ENCODE measurements around the gene LYPD3. TPM values are rescaled to one million over a fixed set of nuclear protein-coding genes. Genes with fewer than 3 reads are reported as not detected.

LYPD3 gene
- total RNA-seq, 1 experiment from 2014 or later, result 1.8 TPM

DNA sequence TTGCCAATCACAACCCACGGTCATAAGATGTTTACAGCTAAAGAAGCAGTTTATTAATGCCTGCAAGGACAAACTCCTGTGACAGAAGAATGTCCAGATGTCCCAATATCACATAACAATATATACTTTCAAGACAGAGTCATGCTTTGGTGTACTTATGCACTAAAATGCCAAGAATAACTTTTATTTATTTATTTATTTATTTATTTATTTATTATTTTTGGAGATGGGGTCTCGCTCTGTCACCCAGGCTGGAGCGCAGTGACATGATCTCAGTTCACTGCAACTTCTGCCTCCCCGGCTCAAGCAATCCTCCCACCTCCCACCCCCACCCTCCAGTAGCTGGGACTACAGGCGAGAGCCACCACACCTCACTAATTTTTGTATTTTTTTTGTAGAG, 41.6 kb downstream of the LYPD3 start:
- no peak overlapping the region for H3K27ac Mint-ChIP-seq
- no CpG with 5 or more reads among the region's 5 CpGs for WGBS (ENCODE audit: extremely low coverage, insufficient read length, low lambda C conversion rate)
- H3K4me2 ChIP-seq (ENCODE audit: insufficient read depth, insufficient read length, low read length), result no peak overlapping the region

More for the DNA sequence above, 41.6 kb downstream of the LYPD3 start:
- Mint-ChIP-seq H3K36me3 (ENCODE audit: insufficient read depth in 1 of 3, low read depth in 3 of 3) (peaks cover 0 to 3% (median 0%) of the 10 kb centered on the region in 3 experiments; a peak in 1 of 7 replicates), H3K4me3 (no peak overlapping the region), H3K9me3 (peaks cover 12 to 48% of the 10 kb centered on the region in 2 experiments; a peak in 4 of 5 replicates), H3K4me1 (peaks cover 10 to 23% of the 10 kb centered on the region in 2 experiments; a peak in 3 of 4 replicates), H3K27me3 (ENCODE audit: low read depth) (peaks cover 2% of the 10 kb centered on the region; the same call in 1 of the 2 replicates)
- Histone ChIP-seq H3K79me1 (ENCODE audit: insufficient read depth, low read depth, low read length, poor library complexity, severe bottlenecking) (no peaks in the 10 kb centered on the region), H3K18ac (ENCODE audit: insufficient read length, low read depth, low read length) (no peak overlapping the region), H2BK12ac (ENCODE audit: insufficient read length, low read depth, low read length) (no peak overlapping the region), H2BK5ac (ENCODE audit: insufficient read length, low read length) (no peak overlapping the region), H2BK20ac (ENCODE audit: low read depth, low read length, poor library complexity, severe bottlenecking) (no peak overlapping the region), H3T11ph (ENCODE audit: low read length) (no peak overlapping the region), H3K4ac (ENCODE audit: low read depth, low read length) (no peak overlapping the region), H3K9ac (ENCODE audit: extremely low read depth, insufficient read length, low read length) (no peak overlapping the region), H3K14ac (ENCODE audit: insufficient read depth, low read length) (no peak overlapping the region), H4K91ac (ENCODE audit: insufficient read length, low read depth, low read length) (no peak overlapping the region), H2BK15ac (ENCODE audit: low read depth, low read length) (no peak overlapping the region), H2AK5ac (ENCODE audit: insufficient read length, low read length) (no peak overlapping the region), H3K56ac (ENCODE audit: insufficient read length, low read depth, low read length) (no peak overlapping the region), H4K5ac (ENCODE audit: insufficient read length, low read depth, low read length) (no peak overlapping the region), H3K23ac (ENCODE audit: insufficient read length, low read depth, low read length) (no peak overlapping the region), H2BK120ac (ENCODE audit: low read depth, low read length, poor library complexity, severe bottlenecking) (no peak overlapping the region), H3K4me1 (ENCODE audit: insufficient read depth, low read length) (no peaks in the 10 kb centered on the region; the same call in 1 of the 2 replicates), H4K20me1 (ENCODE audit: control insufficient read depth, insufficient read depth, insufficient read length) (no peaks in the 10 kb centered on the region), H3K9me3 (ENCODE audit: control insufficient read depth, low read depth, low read length) (no peaks in the 10 kb centered on the region), H2AFZ (ENCODE audit: low read length) (no peak overlapping the region), H3K27me3 (ENCODE audit: insufficient read depth, low read length) (no peaks in the 10 kb centered on the region), H3K23me2 (ENCODE audit: insufficient read length, low read depth, low read length, poor library complexity, severe bottlenecking) (no peaks in the 10 kb centered on the region), H3K79me2 (ENCODE audit: insufficient read depth, low read length) (no peaks in the 10 kb centered on the region), H4K8ac (replicated peaks; ENCODE audit: insufficient read length, low read depth, low read length) (no peak overlapping the region), H3K27ac (ENCODE audit: insufficient read length, low read depth, low read length) (no peak overlapping the region)
- TF ChIP-seq, protein P1, sequence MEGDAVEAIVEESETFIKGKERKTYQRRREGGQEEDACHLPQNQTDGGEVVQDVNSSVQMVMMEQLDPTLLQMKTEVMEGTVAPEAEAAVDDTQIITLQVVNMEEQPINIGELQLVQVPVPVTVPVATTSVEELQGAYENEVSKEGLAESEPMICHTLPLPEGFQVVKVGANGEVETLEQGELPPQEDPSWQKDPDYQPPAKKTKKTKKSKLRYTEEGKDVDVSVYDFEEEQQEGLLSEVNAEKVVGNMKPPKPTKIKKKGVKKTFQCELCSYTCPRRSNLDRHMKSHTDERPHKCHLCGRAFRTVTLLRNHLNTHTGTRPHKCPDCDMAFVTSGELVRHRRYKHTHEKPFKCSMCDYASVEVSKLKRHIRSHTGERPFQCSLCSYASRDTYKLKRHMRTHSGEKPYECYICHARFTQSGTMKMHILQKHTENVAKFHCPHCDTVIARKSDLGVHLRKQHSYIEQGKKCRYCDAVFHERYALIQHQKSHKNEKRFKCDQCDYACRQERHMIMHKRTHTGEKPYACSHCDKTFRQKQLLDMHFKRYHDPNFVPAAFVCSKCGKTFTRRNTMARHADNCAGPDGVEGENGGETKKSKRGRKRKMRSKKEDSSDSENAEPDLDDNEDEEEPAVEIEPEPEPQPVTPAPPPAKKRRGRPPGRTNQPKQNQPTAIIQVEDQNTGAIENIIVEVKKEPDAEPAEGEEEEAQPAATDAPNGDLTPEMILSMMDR (conservative IDR thresholded peaks at IDR 0.05), result no peak
- no peak for DNase-seq

Measured in H9 (cell line).